HG02885 (cell line): ENCODE measurements around the gene TAP2.
"Not testable (repeated sequence)": the region's sequence is repeated elsewhere in the genome, so short reads cannot be mapped to it uniquely, and the experiment has no call there.

ENCODE experiments used
- ATAC-seq: cut with Tn5 transposase; IDR thresholded peaks from one replicate; pipeline ENCODE4 v1.9.1; 2021; ENCODE audit warnings: mild to moderate bottlenecking; ENCODE audit not compliant: unreplicated experiment, poor library complexity

Gene TAP2

DNA sequence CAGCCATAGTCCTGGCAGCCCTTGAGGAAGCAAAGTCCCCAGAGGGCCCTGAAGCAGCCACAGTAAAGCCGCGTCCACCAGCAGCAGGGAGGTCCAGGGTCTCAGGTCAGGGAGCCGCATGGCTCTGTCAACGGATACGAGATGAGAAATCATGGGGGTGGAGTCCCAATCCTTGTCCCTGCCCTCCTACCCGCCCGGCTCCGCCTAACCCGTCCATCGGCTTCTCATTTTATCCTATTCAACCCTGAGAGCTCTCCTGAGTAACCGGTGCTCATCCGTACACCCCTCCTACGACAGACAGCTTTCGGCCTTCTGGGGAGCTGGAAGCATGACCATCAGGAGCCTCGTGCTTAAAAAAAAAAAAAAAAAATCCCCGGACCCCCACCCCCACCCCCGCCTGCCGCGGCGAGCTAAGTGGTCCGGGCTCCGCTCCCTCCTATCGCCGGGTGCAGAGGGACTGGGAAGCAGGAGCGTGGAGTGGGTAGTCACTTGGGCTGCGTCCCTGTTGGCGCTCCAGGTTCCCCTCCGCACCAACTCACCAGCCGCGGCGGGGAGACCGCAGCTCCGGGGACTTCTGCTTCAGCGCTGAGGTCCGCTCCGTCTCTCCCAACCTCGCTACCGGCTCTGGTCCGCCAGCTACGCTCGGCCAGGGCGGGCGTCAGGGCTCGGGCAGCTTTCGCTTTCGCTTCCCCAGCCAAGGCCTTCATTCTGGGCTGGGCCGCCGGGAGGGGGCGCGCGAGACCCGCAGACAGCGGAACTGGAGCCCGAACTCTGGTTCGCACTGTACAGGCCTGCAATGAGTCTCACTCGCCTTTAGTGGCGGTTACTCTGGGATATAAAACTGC lies at the start of gene TAP2:
Gene TAP2, minus strand, starts transcription at position 626 of the 845 bp plus-strand sequence. Its CDS starts 506 bp downstream, at position 120.
- peak; percentile 81 for ATAC-seq

DNA sequence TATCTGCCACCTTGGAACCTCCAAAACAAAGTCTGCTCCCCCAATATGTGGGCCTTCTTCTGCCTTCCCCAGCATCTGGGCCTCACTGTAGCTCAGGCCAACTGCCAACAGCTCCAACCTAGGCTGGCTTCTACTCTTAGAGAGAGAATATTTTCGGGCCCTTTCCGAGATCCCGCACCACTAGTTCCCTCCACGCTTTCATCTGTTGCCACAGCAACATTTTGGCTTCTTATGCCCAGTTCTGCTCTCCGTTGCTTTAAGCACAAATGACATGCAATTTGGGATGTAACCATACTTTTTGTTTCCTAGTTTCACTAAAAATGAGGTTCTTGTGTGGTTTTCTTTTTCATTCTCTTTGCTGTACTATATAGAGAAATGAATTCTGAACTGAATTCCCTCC lies 49.1 kb upstream of the TAP2 start:
- ATAC-seq = no peak

DNA sequence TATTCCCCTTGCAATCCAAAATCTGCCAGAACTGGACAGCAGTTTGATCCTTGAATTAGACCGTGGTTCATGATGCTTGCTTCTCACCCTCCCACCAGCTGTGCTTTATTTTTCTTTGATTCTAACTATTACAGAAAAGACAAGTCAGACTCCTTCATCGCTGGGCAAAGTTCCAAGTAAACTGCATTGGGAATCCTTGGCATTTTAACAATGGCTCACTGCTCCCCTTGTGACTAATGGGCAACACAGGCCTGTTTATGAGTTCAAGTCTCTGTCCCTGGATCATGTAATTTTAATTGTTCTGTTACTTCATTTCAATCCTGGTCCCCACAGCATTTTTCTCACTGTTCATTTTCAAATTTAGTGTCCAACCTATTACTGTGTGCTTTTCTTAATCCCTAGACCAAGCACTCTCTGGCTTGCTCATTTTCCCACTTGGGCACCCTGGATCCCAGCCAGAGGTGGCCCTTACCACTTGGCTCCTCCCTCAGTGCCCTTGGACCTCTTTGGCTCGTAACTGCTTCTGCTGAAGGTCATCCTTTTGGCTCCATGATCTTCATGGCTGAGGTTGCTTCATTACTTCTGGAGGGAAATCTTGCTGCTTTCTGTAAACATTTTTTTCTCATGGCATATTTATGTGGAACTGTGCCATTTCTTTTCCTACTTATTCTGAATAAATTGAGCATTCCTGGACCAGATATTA lies 48.3 kb upstream of the TAP2 start:
- ATAC-seq = no peak

DNA sequence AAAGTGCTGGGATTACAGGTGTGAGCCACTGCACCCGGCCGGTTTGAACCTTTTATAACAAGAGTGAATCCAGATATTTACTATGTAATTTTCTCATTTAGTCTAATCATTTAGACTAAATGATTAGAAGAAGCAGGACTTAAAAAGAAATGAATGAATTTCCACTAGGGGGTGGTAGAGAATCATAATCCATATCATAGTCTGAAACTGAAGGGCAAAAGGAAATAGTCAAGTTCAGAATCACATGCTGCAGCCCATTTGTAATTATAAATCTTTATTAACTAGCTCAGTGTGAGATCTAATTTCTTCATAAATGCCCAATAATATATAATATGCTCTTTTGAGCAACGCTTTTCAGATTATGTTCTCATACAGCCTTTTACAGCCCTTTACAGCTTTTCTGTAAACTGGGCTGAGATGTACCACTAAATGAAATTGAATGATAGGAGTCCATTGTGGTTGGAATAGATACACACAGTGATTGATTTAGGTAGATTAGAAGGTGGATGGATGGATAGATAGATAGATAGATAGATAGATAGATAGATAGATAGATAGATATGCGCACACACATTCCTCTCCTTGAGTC lies 47.3 kb upstream of the TAP2 start:
- no peak for ATAC-seq

DNA sequence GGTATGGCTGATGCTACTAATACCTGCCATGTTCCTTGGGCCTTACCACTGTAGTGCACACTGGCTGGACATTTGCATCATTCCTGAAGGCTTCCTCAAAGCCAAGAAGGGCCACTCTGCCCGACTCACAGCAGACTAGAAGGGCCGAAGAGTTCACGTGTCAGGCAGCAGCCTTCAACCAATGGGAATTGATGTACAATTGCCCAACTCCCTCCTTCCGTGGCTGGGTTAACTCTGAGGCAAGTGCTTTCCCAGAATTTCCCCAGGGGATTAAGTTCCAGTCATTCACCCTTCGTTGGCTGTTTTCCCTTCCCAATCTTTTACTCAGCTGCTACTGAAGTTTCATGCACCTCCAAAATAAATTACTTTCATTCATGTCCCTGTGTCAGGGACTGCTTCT lies 45.2 kb upstream of the TAP2 start:
- no peak for ATAC-seq

DNA sequence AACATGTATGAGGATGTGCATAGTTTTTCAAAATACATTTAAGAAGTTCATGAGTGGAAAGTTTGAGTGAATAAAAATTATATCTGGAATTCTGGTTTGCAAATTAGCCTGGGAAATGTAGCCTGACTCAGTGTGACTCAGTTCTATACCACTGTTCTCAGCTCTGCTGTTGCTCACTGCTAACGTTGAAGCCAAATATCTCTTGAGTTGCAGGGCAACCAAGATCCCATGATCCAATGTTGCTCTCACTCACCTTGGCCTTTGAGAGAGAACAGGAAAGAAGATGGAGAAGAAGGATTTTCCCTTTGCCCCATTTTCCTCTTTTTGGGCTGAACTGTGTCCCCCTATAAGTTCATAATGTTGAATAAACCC lies 44.3 kb upstream of the TAP2 start:
- no peak for ATAC-seq

DNA sequence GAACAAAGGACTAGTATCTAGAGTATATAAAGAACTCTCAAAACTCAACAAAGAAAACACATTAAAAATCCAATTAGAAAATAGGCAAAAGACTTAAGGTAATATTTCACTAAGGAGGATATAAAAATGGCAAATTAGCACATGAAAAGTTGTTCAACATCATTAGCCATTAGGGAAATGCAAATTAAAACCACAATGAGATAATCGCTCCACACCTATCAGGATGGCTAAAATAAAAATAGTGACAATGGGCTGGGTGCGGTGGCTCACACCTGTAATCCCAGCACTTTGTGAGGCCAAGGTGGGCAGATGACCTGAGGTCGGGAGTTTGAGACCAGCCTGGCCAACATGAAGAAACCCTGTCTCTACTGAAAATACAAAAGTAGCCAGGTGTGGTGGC lies 42.4 kb upstream of the TAP2 start:
- not testable (repeated sequence) for ATAC-seq

DNA sequence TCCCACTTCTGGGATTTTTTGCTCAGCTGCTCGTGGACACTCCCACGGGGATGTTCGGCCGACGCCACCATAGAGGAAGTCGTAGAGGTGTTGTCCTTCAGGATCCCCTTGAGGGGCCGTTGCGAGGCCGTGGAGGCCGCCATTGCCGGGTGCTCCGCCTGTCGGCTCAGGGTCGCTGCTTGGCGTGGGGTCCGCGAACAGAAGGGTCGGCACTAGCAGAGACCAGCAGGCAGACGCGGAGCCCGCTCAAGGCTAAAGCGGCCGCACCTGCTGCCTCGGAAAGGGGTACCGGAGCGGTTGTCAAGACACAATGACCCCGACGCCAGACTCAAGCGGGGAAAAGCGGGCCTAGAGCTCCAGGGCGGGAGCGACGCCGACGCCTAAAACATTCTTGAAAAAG lies 41.2 kb upstream of the TAP2 start:
- ATAC-seq = no peak

DNA sequence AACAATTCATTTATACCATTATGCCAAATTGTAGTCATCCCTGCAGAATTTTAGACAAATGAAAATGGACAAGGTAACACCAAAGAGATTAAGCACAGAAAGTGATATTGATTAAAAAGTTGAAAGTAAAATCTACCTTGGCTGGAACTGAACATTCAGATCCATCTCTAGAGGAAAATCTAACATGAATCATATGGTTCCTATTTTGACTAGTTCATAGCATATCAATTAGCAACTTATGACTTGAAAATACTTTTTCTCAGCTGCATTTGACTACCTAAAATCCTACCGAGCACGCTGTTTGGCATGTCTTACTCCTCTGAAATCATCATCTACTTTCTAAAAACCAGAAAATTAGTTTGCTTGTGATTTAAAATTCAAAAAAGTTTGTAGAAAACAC lies 38.1 kb upstream of the TAP2 start:
- ATAC-seq = no peak

DNA sequence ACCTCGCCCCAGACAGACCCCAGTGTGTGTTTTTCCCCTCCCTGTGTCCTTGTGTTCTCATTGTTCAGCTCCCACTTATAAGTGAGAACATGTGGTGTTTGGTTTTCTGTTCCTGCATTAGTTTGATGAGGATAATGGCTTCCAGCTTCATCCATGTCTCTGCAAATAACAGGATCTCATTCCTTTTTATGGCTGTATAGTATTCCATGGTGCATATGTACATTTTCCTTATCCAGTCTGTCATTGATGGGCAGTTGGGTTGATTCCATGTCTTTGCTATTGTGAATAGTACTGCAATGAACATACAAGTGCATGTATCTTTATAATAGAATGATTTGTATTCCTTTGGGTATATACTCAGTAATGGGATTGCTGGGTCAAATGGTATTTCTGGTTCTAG lies 35.4 kb upstream of the TAP2 start:
- not testable (repeated sequence) for ATAC-seq

DNA sequence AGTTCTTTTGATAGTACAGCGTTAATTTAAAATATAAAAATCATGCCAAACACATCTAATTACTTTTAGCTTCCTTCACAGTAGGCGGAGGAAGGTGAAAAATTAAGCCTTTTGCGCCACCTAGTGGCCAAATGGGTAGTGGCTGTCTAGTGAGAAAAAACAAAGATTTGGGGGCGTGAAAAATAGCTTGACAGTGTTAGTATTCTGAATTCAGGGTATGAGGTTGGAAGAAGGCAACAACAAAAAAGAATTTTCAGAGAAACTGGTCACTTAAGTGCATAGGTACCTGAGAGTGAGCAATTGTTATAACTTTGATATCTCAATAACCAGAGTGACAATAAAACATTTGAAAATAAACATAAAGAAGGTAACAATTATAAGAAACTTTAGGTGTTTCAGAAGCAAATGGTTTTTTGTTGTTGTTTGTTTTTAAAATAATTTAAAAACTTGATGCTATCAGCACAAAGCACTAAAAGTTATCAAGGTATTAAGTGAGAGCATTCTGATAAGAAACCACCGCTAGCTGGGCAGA lies 29.8 kb upstream of the TAP2 start:
- no peak for ATAC-seq

DNA sequence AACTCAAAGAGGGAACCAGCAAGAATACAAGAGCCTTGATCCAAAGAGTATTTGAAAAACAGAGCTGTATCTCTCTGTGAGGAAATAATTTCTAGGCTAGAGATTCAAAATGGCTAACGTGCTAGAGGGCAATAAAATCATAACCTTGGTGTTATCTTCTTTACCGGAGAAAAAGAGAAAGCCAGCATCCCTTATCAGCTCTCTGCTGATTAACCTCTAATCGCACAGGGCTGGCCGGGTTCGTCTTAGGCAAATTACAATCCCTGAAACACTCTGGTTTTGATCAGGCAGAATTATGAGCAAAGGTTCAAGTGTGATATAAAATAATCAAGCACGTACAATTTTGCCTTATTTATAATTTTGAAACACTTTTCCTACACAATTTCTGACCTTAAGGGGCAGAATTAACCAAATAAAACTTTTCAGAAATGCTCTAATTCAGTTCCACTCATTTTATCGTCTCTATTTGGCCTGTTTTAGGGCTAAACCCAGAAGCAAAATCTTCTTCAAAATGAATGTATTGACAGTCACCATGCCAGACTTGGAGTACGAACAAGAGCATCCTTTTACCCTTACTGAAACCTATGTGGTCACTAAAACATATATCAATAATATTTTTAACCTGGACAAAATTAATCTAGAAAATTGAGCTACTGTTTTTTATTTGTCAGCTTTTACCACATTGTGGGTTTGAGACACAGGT lies 29.2 kb upstream of the TAP2 start:
- ATAC-seq = no peak

DNA sequence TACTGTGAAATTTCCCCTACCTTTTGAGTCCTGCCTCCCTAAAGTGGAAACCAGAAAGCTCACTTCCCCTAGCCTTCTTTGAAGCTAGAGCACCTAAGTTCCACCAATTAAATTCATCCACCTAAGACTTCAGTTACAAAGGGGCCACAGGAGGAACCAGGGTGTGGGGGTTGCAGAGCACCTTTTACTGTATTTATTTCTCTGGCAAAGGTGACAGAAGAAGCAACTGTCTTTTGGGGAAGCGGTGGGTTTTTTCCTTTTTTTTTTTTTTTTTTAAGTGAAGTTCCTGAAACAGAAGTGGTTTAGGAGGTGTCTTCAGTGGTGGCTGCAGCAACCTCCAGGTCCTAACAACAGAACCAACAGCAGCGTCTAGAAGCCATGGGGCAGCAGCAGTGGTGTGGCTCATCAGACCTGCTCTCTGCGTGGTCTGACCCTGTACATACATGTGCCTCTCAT lies 28.5 kb upstream of the TAP2 start:
- peak; percentile 43 for ATAC-seq

DNA sequence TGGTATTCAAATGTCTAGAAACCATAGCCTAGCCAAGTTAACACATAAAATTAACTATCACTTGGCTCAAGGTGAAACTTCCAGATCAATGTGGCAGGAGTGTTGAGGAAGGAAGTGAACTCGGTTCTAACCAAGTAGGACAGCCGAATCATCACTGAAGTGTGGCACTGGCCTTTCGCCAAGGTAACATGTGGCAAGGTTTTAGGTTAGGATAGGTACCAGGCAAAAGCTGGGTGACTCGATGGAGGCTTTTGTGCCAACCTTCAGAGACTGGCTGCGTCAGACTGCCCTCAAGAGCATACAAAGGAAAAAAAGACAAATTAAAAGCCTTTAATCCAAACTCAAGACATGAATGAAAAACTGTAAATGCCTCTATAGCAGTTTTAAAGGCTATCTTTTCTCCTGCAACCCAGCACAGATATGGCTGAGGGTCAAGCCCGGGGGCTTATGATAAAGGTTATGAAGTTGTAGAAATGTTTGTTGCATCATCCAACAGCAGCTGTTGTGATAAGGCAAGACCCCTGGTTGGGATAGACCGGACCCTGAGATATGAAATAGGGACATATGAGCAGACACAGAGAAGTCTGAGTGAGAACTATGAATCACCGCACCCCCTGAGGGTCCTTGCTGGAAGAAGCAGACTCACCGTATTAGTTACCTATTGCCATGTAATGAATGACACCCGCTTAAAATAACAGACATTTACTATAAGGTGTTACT lies 27.3 kb upstream of the TAP2 start:
- ATAC-seq = no peak

DNA sequence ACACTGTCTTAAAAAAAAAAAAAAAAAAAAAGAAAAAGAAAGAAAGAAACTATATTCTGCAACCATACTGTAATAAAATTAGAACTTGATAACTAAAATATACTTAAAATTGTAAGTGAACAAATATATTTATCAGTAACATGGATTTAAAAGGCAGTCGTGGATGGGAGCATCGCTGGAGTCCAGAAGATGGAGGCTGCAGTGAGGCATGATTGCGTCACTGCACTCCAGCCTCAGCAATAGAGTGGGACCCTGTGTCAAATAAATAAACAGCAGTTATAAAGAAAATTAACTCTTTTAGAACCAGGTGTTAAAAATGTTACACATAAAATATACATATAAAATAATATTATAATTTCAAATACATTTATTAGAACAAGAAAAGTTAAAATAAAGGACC lies 24.2 kb upstream of the TAP2 start:
- no peak for ATAC-seq

DNA sequence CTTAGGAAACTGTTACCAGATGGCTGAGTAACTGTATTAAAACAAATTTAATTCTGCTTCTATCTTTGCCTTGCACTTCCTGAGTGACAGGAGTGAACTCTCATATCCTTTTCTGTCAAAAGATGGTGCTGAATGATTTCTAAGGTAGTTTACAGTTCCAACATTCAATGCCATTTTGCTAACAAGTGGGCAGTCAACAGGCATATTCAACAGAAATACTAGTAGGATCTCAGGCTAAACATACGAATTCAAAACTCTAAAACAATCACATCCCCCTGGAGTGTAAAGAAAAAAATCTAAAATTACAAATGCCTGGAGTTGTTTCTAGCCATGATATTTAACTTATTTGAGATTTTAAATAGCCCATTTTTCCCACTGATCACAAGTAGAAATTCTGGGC lies 22.1 kb upstream of the TAP2 start:
- ATAC-seq = no peak

DNA sequence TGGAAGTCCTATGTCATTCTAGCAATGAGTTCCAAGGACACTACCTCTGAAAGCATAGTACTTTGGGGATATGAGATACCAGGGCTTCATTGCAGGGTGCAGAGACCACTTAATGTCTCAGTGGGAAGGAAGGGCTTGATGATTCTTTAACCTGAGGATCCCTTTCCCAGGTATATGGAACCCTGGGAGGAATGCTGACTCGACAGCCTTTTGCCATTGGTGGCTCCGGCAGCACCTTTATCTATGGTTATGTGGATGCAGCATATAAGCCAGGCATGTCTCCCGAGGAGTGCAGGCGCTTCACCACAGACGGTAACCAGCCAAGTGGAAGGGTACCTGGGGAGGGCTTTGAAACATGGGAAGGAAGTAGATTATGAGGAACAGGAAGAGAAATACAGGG lies 19.7 kb upstream of the TAP2 start:
- no peak for ATAC-seq

DNA sequence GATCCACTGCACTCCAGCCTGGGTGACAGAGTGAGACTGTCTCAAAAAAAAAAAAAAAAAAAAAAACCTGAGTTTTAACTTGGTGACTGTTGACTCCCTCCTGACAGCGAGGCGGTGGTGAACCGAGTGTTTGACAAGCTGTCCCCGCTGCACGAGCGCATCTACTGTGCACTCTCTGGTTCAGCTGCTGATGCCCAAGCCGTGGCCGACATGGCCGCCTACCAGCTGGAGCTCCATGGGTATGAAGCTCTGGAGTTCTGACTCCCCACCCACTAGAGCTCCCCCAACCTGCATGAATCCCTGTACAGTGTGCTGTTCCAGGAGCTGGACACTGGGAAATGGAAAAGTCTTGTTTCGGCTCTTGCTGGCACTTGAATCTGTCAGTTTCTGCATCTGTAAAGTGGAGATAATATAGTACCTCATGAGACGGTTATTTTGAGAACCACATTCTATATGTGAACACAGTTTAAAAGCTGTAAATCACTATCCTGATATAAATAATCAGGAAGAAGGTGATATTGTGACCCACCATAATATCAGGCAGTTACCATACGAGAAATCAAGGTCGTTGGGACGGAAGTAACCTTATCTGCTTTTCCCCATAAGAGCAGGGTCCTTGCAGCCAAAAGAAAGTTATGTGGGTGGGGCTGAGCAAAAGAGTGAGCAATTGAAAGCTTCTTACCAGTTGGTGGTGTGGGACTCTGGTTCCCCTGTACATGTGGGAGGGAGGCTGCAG lies 18.8 kb upstream of the TAP2 start:
- ATAC-seq = no peak

DNA sequence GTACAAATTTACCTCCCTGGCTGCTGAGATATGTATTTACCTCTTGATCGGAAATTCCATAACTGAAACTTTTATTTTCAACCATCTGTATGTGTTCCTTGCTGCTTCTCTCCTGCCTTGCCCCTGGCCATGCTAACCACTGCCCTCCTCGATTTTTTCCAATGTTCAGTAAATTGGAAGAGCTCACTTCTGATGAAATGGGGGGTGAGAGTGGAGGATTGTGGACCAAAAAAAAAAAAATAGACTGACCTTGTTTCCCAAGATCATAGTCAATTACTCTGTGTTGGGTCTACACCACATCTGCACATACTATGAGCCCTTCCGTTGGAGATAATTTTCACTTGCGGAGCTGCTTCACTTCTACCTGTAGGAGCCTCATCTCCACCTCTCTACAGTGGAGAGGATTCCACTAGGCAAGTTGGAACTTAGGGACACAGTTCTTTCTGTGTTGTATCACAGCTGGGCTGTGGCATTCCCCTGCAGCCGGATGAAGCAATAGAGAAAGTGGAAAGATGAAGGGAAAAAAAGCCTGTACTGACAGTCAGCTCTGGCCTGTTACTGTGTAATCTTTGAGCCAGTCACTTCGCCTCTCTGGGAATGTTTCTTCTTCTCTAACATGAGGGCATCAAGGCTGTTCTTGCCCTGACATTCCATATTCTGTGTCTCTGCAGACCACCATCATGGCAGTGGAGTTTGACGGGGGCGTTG lies 17.1 kb upstream of the TAP2 start:
- no peak for ATAC-seq
